ENCODE results near the gene IGFLR1. TPM values are rescaled to one million over a fixed set of nuclear protein-coding genes. Genes with fewer than 3 reads are reported as not detected.
A peak's percentile ranks its signal among the peaks of the same experiment; 100 is the strongest.
"Not testable (repeated sequence)": the region's sequence is repeated elsewhere in the genome, so short reads cannot be mapped to it uniquely, and the experiment has no call there.

Gene IGFLR1
- polyA plus RNA-seq, 1 donor, result 3.3 TPM

- no peak for DNase-seq (ENCODE audit: low read depth)
Measured at GRCh38 chr19:35710784-35711723, 31.2 kb downstream of the IGFLR1 start.

DNA sequence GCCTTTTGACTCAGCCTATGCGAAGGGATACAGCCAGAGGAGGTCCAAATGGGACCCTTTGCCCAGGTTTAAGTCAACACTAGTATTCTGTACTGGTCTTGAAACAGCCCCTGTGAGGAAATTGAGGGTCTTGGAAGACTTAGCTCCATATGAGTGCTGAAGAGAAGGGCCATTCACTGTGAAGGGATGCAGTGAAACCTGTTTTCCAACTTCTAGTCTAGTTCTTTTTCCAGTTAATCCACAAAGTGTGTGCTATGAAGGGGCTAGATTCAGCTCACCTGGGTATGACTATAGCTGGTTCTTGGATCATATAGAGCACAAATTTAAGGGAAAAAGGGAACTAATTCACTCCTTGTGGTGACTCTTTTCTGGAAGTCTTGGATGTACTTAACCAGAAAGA lies 33.9 kb downstream of the IGFLR1 start:
- DNase-seq (ENCODE audit: low read depth), result no peak

GRCh38 chr19:35704218-35704617 lies 38.0 kb downstream of the IGFLR1 start, which contains the start of gene ZBTB32:
Gene ZBTB32, plus strand, starts transcription at chr19:35704558. Its CDS starts 10,069 bp downstream, at chr19:35714627.
- no peak for DNase-seq (ENCODE audit: low read depth)

DNA sequence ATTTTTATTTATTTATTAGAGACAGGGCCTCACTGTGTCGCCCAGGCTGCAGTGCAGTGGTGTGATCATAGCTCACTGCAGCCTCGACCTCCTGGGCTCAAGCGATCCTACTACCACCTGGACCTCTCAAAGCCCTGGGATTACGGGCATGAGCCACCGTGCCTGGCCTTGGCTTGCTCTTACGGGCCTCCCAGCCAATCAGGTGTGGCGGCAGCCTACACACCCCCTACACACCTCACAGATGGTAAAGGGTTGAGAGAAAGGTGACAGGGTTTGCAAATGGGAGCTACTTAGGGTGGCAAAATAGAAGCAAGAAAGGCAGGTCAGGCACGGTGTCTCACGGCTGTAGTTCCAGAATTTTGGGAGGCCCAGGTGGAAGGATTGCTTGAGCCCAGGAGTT lies 38.9 kb downstream of the IGFLR1 start:
- no peak for DNase-seq (ENCODE audit: low read depth)

DNA sequence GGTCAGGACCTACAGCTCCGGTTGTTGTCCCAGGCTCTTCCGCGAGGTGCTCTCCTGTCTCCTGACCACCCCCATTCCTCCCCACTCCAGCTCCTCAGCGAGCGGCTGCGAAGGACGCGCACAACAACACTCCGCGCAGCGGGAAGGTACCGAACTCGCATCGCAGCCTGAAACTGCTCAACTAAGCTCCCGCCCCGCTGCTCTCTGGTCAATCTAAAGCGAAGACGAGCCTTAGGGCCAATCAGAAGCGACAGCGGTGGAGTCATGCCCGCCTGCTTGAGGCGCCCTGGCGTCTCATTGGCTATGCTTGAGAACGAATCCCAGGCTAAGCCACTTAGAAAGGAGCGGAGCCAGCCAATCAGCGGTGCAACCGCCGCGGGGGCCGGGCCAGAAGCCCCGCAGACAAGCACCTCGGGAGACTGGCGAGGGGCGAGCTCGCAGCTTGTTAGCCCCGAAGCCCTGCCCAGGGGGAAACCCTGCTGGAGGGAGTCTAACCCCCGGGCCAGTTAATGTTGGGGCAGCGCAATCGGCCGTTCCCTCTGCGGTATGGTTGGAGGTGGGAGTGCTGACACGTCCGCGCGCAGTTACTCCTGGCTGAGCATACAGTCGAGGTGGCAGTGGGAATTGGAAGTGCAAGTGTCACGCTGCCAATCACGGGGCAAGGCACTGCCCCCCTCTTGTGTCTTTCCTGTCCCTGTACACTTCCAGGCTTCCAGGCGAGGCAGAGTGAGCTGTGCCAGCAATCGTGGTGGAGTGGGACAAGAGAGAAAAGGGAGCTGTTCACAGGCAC lies 39.8 kb downstream of the IGFLR1 start:
- peak; percentile 94 for DNase-seq (ENCODE audit: low read depth)

DNA sequence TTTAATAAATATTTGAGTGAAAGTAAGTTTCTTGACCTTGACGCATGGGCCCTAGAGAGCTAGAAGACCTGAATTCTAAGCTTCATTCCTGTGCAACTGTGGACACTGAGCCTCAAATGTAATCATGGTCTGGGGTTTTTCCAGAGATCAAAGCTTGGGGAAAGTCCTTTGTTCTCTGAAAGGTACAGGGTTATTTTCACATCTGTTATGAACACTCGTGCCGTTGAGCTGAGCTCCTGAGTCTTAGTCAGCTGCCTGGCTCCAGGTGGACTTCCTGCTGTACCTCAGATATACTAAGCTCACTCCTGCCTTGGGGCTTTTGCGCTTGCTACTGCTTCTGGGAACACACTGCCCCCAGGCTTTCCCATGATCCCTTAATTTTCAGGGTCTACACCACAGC lies 45.4 kb downstream of the IGFLR1 start:
- DNase-seq (ENCODE audit: low read depth), result no peak

GRCh38 chr19:35695895-35696422 lies 46.3 kb downstream of the IGFLR1 start:
- DNase-seq (ENCODE audit: low read depth), result no peak

DNA sequence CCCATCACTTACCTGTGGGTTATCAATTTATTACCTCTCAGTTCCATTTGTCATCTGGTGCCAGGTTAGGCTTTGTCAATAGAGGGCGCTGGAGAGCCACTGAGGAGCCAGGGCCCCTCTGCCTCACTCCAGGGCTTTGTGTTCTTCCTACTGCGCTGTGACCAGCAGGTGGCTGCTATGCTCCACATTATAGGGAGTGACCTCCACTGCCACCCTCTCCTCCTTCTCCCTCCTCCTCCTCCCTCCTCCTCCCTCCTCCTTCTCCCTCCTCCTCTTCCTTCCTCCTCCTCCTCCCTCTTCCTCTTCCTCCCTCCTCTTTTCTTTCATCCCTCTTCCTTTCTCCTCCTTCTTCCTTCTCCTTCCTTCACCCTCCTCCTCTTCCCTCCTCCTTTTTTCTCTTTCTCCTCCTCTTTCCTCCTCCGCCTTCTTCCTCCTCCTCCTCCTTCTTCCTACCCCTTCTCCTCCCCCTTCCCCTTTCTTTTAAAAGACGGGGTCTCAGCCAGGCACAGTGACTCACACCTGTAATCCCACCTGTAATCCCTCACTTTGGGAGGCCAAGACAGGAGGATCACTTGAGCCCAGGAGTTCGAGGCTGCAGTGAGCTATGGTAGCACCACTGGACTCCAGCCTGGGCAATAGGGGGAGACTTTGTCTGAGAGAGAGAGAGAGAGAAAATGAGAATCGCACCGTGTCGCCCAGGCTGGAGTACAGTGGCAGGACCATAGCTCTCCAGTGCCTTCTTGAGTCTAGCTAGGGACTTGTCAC lies 48.2 kb downstream of the IGFLR1 start:
- DNase-seq (ENCODE audit: low read depth), result peak; percentile 57

DNA sequence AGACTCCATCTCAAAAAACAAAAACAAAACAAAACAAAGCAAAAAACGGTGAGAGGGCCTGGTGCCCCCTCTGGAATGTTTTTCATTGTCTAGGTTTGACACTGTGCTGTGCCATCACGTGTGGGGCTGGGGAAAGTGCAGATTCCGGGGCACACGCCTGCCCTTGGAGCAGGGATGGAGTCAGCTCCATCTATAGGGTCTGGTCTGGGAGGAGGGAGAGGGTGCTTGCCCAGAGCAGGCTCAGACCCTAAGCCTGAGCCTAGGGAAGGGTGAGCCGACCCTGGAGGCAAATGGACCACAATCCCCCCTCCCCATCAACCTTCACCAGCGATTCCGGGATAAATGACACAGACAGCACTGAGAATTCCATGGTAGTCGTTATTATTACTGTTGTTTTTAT lies 48.8 kb downstream of the IGFLR1 start:
- DNase-seq (ENCODE audit: low read depth), result no peak

GRCh38 chr19:35692010-35692409 lies 50.2 kb downstream of the IGFLR1 start:
- no peak for DNase-seq (ENCODE audit: low read depth)

DNA sequence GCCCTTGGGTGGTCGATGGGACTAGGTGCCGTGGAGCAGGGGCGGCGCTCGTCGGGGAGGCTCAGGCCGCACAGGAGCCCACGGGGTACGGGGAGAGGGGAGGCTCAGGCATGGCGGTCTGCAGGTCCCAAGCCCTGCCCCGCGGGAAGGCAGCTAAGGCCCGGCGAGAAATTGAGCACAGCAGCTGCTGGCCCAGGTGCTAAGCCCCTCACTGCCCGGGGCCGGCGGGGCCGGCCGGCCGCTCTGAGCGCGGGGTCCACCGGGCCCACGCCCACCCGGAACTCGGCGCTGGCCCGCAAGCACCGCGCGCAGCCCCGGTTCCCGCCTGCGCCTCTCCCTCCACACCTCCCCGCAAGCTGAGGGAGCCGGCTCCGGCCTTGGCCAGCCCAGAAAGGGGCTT lies 51.1 kb downstream of the IGFLR1 start:
- DNase-seq (ENCODE audit: low read depth), result not testable (repeated sequence)

GRCh38 chr19:35689836-35690235 lies 52.4 kb downstream of the IGFLR1 start:
- no peak for DNase-seq (ENCODE audit: low read depth)

Other genes starting within 250 kb of the IGFLR1 start
- 0.59 TPM for gene DMKN, start 228.8 kb downstream of the IGFLR1 start, polyA plus RNA-seq (ENCODE audit: insufficient read length)
- not detected for gene SBSN, start 214.1 kb downstream of the IGFLR1 start, polyA plus RNA-seq (ENCODE audit: insufficient read length)
- not detected for gene GAPDHS, start 209.0 kb downstream of the IGFLR1 start, polyA plus RNA-seq (ENCODE audit: insufficient read length)
- gene TMEM147, start 196.8 kb downstream of the IGFLR1 start, polyA plus RNA-seq (ENCODE audit: insufficient read length), result 45.4 TPM
- not detected for gene ATP4A, start 178.8 kb downstream of the IGFLR1 start, polyA plus RNA-seq (ENCODE audit: insufficient read length)
- gene PMIS2, start 156.3 kb downstream of the IGFLR1 start, polyA plus RNA-seq (ENCODE audit: insufficient read length), result not detected
- gene HAUS5, start 129.7 kb downstream of the IGFLR1 start, polyA plus RNA-seq (ENCODE audit: insufficient read length), result 10.9 TPM
- gene RBM42, start 113.4 kb downstream of the IGFLR1 start, polyA plus RNA-seq (ENCODE audit: insufficient read length), result 44.1 TPM
- gene ETV2, start 100.7 kb downstream of the IGFLR1 start, polyA plus RNA-seq (ENCODE audit: insufficient read length), result 2.4 TPM
- 266 TPM for gene COX6B1, start 94.1 kb downstream of the IGFLR1 start, polyA plus RNA-seq (ENCODE audit: insufficient read length)
- gene UPK1A, start 75.9 kb downstream of the IGFLR1 start, polyA plus RNA-seq (ENCODE audit: insufficient read length), result not detected
- gene ZBTB32, start 37.9 kb downstream of the IGFLR1 start, polyA plus RNA-seq (ENCODE audit: insufficient read length), result not detected
- 23.0 TPM for gene KMT2B, start 24.4 kb downstream of the IGFLR1 start, polyA plus RNA-seq (ENCODE audit: insufficient read length)
- 16.6 TPM for gene U2AF1L4, start 3.0 kb upstream of the IGFLR1 start, polyA plus RNA-seq (ENCODE audit: insufficient read length)
- 31.7 TPM for gene PSENEN, start 3.2 kb upstream of the IGFLR1 start, polyA plus RNA-seq (ENCODE audit: insufficient read length)
- gene LIN37, start 6.1 kb upstream of the IGFLR1 start, polyA plus RNA-seq (ENCODE audit: insufficient read length), result 8.6 TPM
- 853 TPM for gene HSPB6, start 14.6 kb upstream of the IGFLR1 start, polyA plus RNA-seq (ENCODE audit: insufficient read length)
- 13.9 TPM for gene PROSER3, start 15.7 kb upstream of the IGFLR1 start, polyA plus RNA-seq (ENCODE audit: insufficient read length)
- gene ARHGAP33, start 33.1 kb upstream of the IGFLR1 start, polyA plus RNA-seq (ENCODE audit: insufficient read length), result 15.0 TPM
- not detected for gene PRODH2, start 70.4 kb upstream of the IGFLR1 start, polyA plus RNA-seq (ENCODE audit: insufficient read length)
- 0.24 TPM for gene NPHS1, start 110.1 kb upstream of the IGFLR1 start, polyA plus RNA-seq (ENCODE audit: insufficient read length)
- 0.28 TPM for gene KIRREL2, start 114.5 kb upstream of the IGFLR1 start, polyA plus RNA-seq (ENCODE audit: insufficient read length)
- 7.1 TPM for gene APLP1, start 126.1 kb upstream of the IGFLR1 start, polyA plus RNA-seq (ENCODE audit: insufficient read length)
- 1.2 TPM for gene NFKBID, start 158.1 kb upstream of the IGFLR1 start, polyA plus RNA-seq (ENCODE audit: insufficient read length)
- gene HCST, start 160.1 kb upstream of the IGFLR1 start, polyA plus RNA-seq (ENCODE audit: insufficient read length), result 4.7 TPM
- gene TYROBP, start 165.8 kb upstream of the IGFLR1 start, polyA plus RNA-seq (ENCODE audit: insufficient read length), result 14.7 TPM
- 7.0 TPM for gene LRFN3, start 193.9 kb upstream of the IGFLR1 start, polyA plus RNA-seq (ENCODE audit: insufficient read length)

Data from forelimb muscle (tissue), 1 donor.